Activated naive CD4-positive, alpha-beta T cell treated with anti-CD3 and anti-CD28 coated beads, Interleukin-2, amount 50 U/mL, for 24 hours (primary cell): ENCODE measurements around the gene TMCO4.
"Not testable (repeated sequence)": the region's sequence is repeated elsewhere in the genome, so short reads cannot be mapped to it uniquely, and the experiment has no call there.

Source experiments
- H3K27ac Mint-ChIP-seq: one replicate; pipeline ENCODE4 v1.8.0; 2021; ENCODE audit warnings: mild to moderate bottlenecking, mixed read lengths
- H3K27me3 Mint-ChIP-seq: one replicate; pipeline ENCODE4 v1.8.0; 2021; ENCODE audit warnings: mixed read lengths
- H3K36me3 Mint-ChIP-seq: one replicate; pipeline ENCODE4 v1.8.0; 2021; ENCODE audit warnings: mixed read lengths
- H3K4me1 Mint-ChIP-seq: one replicate; pipeline ENCODE4 v1.8.0; 2021; ENCODE audit warnings: mixed read lengths
- H3K4me3 Mint-ChIP-seq: one replicate; pipeline ENCODE4 v1.8.0; 2021; ENCODE audit warnings: mild to moderate bottlenecking, mixed read lengths
- H3K9me3 Mint-ChIP-seq: one replicate; pipeline ENCODE4 v1.8.0; 2021; ENCODE audit warnings: mixed read lengths

Gene TMCO4

DNA sequence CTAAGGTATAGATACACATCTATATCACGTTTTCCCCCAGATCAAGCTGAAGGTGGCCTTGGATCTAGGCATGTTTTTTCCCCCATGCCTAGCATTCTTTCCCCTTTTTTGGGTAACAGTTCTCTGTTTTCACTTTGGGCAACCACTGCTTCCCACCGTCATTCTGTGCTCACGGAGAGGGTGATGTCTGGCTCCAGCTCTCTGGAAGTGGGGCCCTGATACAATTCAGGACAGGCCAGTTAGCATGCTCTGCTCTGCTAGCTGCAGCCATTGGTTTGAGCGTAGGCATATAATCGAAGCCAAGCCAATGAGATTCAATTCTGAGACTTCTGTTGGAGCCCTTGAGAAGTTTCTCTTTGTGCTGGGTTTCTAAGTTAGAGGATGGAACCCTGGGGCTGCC, 17.4 kb upstream of the TMCO4 start:
- no peaks in the 10 kb centered on the region for H3K27me3 Mint-ChIP-seq
- H3K27ac Mint-ChIP-seq: no peak overlapping the region
- no peak overlapping the region for H3K4me3 Mint-ChIP-seq
- H3K9me3 Mint-ChIP-seq: no peaks in the 10 kb centered on the region
- H3K36me3 Mint-ChIP-seq: no peaks in the 10 kb centered on the region
- H3K4me1 Mint-ChIP-seq: no peaks in the 10 kb centered on the region

DNA sequence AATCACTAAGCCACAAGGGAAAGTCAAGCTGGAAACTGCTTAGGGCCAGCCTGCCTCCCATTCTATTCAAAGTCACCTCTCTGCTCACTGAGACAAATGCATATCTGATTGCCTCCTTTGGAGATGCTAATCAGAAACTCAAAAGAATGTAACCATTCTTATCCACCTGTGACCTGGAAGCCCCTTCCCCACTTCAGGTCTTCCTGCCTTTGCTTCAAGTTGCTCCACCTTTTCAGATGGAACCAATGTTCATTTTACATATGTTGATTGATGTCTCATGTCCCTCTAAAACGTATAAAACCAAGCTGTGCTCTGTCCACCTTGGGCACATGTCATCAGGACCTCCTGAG, 17.0 kb upstream of the TMCO4 start:
- not testable (repeated sequence) for H3K4me1 Mint-ChIP-seq, H3K27ac Mint-ChIP-seq, H3K4me3 Mint-ChIP-seq

DNA sequence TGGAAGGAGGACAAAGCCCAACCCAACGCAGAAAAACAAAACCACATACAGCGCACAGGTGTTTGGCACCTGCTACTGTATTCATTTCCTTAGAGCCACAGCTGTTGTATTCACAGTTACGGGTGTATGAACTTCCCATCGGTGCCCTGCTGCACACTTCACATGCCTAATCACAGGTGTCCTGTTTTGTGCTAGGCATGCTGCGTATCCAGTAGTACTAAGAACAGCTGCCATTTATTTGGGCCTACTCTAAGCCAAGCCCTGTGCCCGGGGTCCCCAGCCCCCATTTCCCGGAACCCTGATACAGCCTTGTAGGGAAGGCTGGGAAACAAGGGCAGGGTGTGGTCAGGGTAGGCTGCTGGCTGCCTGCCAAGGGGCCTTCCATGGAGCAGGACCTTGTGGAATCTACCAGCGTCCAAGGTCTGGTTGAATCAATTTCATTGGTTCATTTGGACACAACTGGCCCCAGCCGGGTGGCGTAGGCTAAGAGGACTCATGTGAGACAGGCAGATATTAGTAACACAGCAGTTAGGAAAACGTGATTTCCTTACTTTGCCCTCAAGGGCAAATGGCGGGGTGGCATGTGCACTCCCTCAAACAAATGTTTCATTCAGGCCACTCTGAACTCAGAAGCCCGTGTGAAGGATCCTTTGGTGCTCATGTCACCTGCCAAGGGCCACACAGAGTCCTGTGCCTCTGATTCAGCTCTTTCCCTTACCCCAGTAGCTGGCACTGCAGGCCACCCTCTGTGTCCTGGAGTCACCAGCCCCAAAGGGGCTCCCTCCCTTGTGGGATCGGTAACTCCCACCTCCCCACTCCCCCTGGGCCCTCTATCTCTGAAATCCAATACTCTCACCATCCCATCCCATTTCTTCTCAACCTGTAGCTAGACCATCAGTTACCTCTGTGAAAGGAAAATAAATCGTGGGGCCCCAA, 16.4 kb upstream of the TMCO4 start:
- Mint-ChIP-seq H3K27me3 (no peaks in the 10 kb centered on the region), H3K4me3 (no peak overlapping the region), H3K9me3 (no peaks in the 10 kb centered on the region), H3K27ac (no peak overlapping the region), H3K4me1 (no peaks in the 10 kb centered on the region), H3K36me3 (no peaks in the 10 kb centered on the region)

More for the DNA sequence above, 17.0 kb upstream of the TMCO4 start:
- H3K9me3 Mint-ChIP-seq, H3K36me3 Mint-ChIP-seq, H3K27me3 Mint-ChIP-seq: not testable (repeated sequence)

DNA sequence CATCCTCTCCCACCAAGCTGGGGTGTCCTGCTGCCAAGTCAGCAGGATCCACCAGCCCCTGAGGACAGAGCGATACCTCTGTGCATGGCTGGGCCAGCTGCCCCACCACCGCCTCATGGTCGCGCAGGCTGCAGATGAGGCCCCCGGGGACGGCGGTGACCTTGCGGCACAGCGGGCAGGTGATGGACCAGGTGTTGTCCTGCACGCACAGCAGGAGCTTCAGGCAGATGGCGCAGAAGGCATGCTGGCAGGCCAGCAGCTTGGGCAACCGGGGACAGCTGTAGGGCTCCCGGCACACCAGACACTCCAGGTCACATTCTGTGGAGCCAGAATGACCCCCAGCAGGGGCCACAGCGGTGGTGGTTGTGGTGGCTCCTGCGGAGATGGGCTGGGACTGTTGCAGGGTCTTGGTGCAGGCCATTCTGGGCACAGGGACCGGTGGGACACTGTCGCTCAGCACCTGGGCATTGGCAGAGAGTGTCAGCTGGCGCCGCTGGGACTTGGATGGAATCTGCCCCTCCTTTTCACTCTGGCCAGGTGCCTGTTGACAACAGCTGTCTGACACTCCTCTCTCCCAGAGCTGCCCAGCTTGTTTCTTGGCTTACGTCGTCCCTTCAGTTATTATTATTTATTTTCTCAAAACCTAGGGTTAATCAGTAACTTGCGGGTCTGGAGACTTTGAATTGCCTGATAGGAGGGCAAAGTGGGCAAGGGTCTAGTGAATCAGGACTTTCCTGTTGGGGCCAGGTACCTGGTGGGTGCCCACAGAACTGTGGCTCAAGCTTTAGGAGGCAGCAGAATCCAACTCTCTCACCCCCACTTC, 15.2 kb upstream of the TMCO4 start, which contains the start of gene RNF186:
TSS of gene RNF186 (minus strand) at position 603 of the 823 bp plus-strand sequence. CDS start at position 421, 182 bp downstream.
- Mint-ChIP-seq H3K36me3 (no peaks in the 10 kb centered on the region), H3K4me1 (no peaks in the 10 kb centered on the region), H3K4me3 (no peak within 1 kb of the TSS), H3K27me3 (no peaks in the 10 kb centered on the region), H3K27ac (no peak within 1 kb of the TSS), H3K9me3 (no peaks in the 10 kb centered on the region)

GRCh38 chr1:19814244-19814661, 14.5 kb upstream of the TMCO4 start:
- no peaks in the 10 kb centered on the region for H3K27me3 Mint-ChIP-seq
- no peaks in the 10 kb centered on the region for H3K36me3 Mint-ChIP-seq
- no peaks in the 10 kb centered on the region for H3K4me1 Mint-ChIP-seq
- no peaks in the 10 kb centered on the region for H3K9me3 Mint-ChIP-seq
- no peak overlapping the region for H3K27ac Mint-ChIP-seq
- no peak overlapping the region for H3K4me3 Mint-ChIP-seq

DNA sequence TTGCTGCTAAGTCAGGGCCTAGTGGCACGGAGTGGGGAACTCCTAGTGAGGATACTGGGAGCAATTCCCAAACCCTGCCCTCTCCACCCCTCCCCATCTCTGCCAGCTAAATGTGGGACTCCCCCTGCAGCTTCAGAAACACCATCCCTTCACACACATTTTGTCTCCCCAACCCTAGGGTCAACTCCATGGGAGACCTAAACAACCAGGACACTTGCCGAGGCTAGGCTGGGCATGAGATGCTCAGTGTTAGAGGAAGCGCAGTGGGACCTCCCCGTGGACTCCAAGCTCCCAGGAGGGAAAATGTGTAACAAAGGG, 13.9 kb upstream of the TMCO4 start:
- H3K36me3 Mint-ChIP-seq: no peaks in the 10 kb centered on the region
- H3K27ac Mint-ChIP-seq: no peak overlapping the region
- H3K9me3 Mint-ChIP-seq: no peaks in the 10 kb centered on the region
- H3K4me3 Mint-ChIP-seq: no peak overlapping the region
- no peaks in the 10 kb centered on the region for H3K4me1 Mint-ChIP-seq
- no peaks in the 10 kb centered on the region for H3K27me3 Mint-ChIP-seq

DNA sequence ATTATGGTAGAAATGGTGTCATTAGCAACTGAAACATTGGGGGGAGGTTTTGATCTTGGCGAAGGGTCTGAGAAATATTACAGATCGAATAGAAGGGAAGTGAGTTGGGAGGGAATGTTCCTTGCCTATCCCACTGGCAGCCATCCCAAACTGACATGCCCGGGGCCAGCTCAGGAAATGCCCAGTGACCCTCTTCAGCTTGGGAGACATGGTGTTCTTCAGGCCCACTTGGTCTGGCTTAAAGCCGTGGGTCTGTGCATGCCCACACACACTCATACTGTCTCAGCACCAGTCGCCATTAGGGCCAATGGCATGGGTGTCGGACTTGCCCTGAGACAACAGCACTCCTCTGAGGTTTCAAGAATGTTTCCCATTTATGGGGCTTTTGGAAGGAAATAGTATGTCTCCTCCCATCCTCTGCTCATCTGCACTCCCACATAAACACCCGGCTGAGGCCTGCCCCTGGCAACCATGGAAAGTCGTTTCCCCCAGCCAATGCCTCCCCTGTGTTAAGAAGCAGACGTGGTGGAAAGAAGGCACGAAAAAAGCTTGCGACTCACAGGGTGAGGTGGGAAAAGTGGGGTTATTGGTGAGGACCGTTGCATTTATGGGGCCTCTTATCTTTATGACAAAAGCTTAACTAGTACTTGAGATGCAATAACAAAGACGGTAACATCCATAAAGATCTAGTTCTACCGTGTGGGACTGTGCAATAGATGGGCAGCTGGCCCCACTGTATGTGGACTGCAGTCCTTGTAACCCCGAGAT, 13.3 kb upstream of the TMCO4 start:
- Mint-ChIP-seq H3K9me3 (no peaks in the 10 kb centered on the region), H3K4me3 (no peak overlapping the region), H3K36me3 (no peaks in the 10 kb centered on the region), H3K27me3 (no peaks in the 10 kb centered on the region), H3K4me1 (no peaks in the 10 kb centered on the region), H3K27ac (no peak overlapping the region)

- H3K36me3 Mint-ChIP-seq: no peaks in the 10 kb centered on the region
- no peak overlapping the region for H3K4me3 Mint-ChIP-seq
- H3K27me3 Mint-ChIP-seq: no peaks in the 10 kb centered on the region
- no peaks in the 10 kb centered on the region for H3K9me3 Mint-ChIP-seq
- H3K4me1 Mint-ChIP-seq: no peaks in the 10 kb centered on the region
- no peak overlapping the region for H3K27ac Mint-ChIP-seq
These were observed 11.6 kb upstream of the TMCO4 start for GRCh38 chr1:19811206-19811851.

GRCh38 chr1:19809044-19809750, 9.5 kb upstream of the TMCO4 start:
- Mint-ChIP-seq H3K9me3 (no peaks in the 10 kb centered on the region), H3K27me3 (no peaks in the 10 kb centered on the region), H3K4me1 (no peaks in the 10 kb centered on the region), H3K36me3 (no peaks in the 10 kb centered on the region), H3K27ac (no peak overlapping the region), H3K4me3 (no peak overlapping the region)

DNA sequence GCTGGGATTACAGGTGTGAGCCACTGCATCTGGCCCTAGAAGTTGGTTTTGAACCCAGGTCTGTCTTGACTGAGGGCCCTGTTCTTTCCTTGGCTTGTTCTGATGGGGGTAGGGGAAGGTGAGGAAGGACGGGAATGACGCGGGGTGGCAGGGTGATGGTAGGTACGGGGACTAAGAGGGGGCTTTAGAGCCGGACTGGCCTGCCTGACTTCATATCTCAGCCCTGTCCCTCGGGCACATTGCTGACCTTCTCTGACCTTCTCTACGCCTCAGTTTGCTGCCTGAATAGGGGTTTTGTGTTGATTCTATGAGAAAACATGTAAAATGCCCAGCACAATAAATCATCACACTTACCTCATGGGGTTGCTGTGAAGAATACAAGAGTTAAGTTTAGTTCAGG, 8.6 kb upstream of the TMCO4 start:
- no peaks in the 10 kb centered on the region for H3K36me3 Mint-ChIP-seq
- H3K27ac Mint-ChIP-seq: no peak overlapping the region
- no peaks in the 10 kb centered on the region for H3K9me3 Mint-ChIP-seq
- no peaks in the 10 kb centered on the region for H3K27me3 Mint-ChIP-seq
- no peak overlapping the region for H3K4me3 Mint-ChIP-seq
- no peaks in the 10 kb centered on the region for H3K4me1 Mint-ChIP-seq

DNA sequence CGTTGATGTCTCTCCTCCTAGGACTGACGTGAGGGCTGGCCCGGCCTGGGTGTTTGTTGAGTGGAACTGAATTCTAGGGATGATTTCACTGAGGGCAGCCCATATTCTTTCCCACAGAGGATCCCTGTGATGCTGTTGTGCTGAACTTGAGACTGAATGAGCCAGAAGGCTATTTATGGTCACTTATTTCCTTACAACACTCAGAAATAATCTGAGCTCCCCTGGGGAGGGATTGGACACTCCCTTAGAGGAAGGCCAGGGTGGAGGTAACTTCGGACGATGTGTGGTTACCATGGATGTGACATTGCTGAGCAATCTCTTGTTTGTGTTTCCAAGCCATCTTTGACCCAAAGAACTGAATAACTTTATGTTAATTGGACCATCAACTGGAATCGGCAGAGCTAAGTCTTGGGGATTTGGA, 5.1 kb upstream of the TMCO4 start:
- Mint-ChIP-seq H3K27me3 (no peaks in the 10 kb centered on the region), H3K36me3 (no peaks in the 10 kb centered on the region), H3K9me3 (no peaks in the 10 kb centered on the region), H3K4me1 (peaks cover 16% of the 10 kb centered on the region), H3K4me3 (no peak overlapping the region), H3K27ac (no peak overlapping the region)

GRCh38 chr1:19802269-19802668, 2.6 kb upstream of the TMCO4 start:
- H3K4me1 Mint-ChIP-seq: peaks cover 24% of the 10 kb centered on the region
- H3K9me3 Mint-ChIP-seq: no peaks in the 10 kb centered on the region
- H3K27me3 Mint-ChIP-seq: no peaks in the 10 kb centered on the region
- H3K4me3 Mint-ChIP-seq: no peak overlapping the region
- H3K36me3 Mint-ChIP-seq: no peaks in the 10 kb centered on the region
- no peak overlapping the region for H3K27ac Mint-ChIP-seq

- peak overlapping the region; percentile 93 for H3K4me3 Mint-ChIP-seq
- H3K9me3 Mint-ChIP-seq: no peaks in the 10 kb centered on the region
- peaks cover 27% of the 10 kb centered on the region for H3K4me1 Mint-ChIP-seq
- H3K27me3 Mint-ChIP-seq: no peaks in the 10 kb centered on the region
- H3K36me3 Mint-ChIP-seq: peaks cover 2% of the 10 kb centered on the region
- peak overlapping the region; percentile 99 for H3K27ac Mint-ChIP-seq
These were observed 524 bp upstream of the TMCO4 start for GRCh38 chr1:19800076-19800804.

DNA sequence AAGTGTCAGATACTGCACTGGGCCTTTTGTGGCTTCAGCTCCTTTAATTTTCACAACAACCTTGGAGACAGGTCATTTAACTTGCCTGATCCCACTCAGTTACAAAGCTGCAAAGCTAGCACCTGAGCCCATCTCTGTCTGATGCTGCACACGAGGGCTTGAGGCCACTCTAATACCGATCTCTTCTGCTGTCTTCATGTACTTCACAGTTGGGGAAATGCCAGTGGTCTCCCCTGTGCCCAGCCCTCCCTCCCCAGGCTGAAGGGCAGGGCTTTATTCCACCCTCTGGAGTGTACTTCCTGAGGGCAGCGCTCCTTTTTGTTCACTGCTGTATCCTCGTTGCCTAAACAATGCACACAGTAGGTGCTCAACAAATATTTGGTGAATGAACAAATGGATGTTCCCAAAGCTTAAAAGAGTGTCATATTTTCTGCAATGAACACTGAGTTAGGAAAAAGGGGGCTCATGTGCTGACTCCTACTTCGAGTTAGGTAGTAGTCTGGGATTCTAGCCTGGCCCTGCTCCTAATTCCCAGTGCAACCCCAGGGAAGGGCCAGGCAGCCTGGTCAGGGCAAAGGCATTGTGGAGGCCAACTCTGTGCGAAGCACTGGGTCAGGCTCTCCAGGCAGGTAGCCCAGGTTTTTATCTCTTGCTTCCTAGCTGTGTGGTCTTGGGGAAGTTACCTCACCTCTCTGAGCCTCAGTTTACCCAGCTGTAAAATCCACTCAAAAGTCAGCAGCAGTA, 1.1 kb downstream of the TMCO4 start:
- Mint-ChIP-seq H3K36me3 (peaks cover 2% of the 10 kb centered on the region), H3K27ac (peak overlapping the region; percentile 90), H3K4me3 (peak overlapping the region; percentile 80), H3K4me1 (peaks cover 39% of the 10 kb centered on the region), H3K27me3 (no peaks in the 10 kb centered on the region), H3K9me3 (no peaks in the 10 kb centered on the region)
